GM23248 (cell line): Measurements from ENCODE around the gene ISOC2. TPM values are rescaled to one million over a fixed set of nuclear protein-coding genes. Genes with fewer than 3 reads are reported as not detected.

ENCODE experiments used
- DNase-seq: peaks from one replicate; pipeline ENCODE4 v3.0.0-alpha.2; 2015
- H2AFZ ChIP-seq: fragments of 200-600 bp; sonication (generic); 2 replicates; pipeline ENCODE4 v1.6.1; 2016; ENCODE audit warnings: antibody characterized with exemption
- H3F3A ChIP-seq: fragments of 200-600 bp; sonication (generic); 2 replicates; pipeline ENCODE4 v1.6.1; 2016; ENCODE audit warnings: mild to moderate bottlenecking, antibody characterized with exemption, mixed run types; ENCODE audit not compliant: insufficient read depth
- H3K27ac ChIP-seq: fragments of 200-600 bp; sonication (generic); 2 replicates; pipeline ENCODE4 v1.5.1; 2016; ENCODE audit warnings: mild to moderate bottlenecking
- H3K27me3 ChIP-seq: fragments of 200-600 bp; sonication (generic); replicated peaks from 2 replicates; pipeline ENCODE4 v1.6.1; 2016; ENCODE audit warnings: mild to moderate bottlenecking; ENCODE audit not compliant: insufficient read depth
- H3K36me3 ChIP-seq: fragments of 200-600 bp; sonication (generic); 2 replicates; pipeline ENCODE4 v1.6.1; 2016; ENCODE audit warnings: low read depth, mild to moderate bottlenecking
- H3K4me1 ChIP-seq: fragments of 200-600 bp; sonication (generic); 2 replicates; pipeline ENCODE4 v1.6.1; 2016; ENCODE audit warnings: mild to moderate bottlenecking; ENCODE audit not compliant: insufficient read depth
- H3K4me2 ChIP-seq: fragments of 200-600 bp; sonication (generic); one replicate; pipeline ENCODE4 v1.6.1; 2016; ENCODE audit warnings: mild to moderate bottlenecking; ENCODE audit not compliant: unreplicated experiment
- H3K4me3 ChIP-seq: fragments of 200-600 bp; sonication (generic); 2 replicates; pipeline ENCODE4 v1.5.1; 2016; ENCODE audit warnings: mild to moderate bottlenecking
- H3K79me2 ChIP-seq: fragments of 200-600 bp; sonication (generic); 2 replicates; pipeline ENCODE4 v1.6.1; 2016; ENCODE audit warnings: mild to moderate bottlenecking; ENCODE audit not compliant: insufficient read depth
- H3K9ac ChIP-seq: fragments of 200-600 bp; sonication (generic); 2 replicates; pipeline ENCODE4 v1.6.1; 2016; ENCODE audit warnings: mild to moderate bottlenecking
- H3K9me2 ChIP-seq: fragments of 200-600 bp; sonication (generic); 2 replicates; pipeline ENCODE4 v1.6.1; 2016; ENCODE audit warnings: mixed run types, mild to moderate bottlenecking, moderate library complexity; ENCODE audit not compliant: insufficient read depth
- H3K9me3 ChIP-seq: fragments of 200-600 bp; sonication (generic); one replicate; pipeline ENCODE4 v1.6.1; 2017; ENCODE audit warnings: low read depth
- H4K20me1 ChIP-seq: fragments of 200-600 bp; sonication (generic); 2 replicates; pipeline ENCODE4 v1.6.0; 2016; ENCODE audit not compliant: insufficient read depth
- EZH2 ChIP-seq: fragments of 200-600 bp; sonication (generic); IDR thresholded peaks from 2 replicates; pipeline ENCODE4 v1.6.1; 2018; ENCODE audit warnings: antibody characterized with exemption, mild to moderate bottlenecking; ENCODE audit not compliant: insufficient read depth, poor library complexity, severe bottlenecking
- EZH2phosphoT487 ChIP-seq: fragments of 200-600 bp; sonication (generic); IDR thresholded peaks from 2 replicates; pipeline ENCODE4 v1.6.1; 2018; ENCODE audit warnings: antibody characterized with exemption, moderate library complexity, mild to moderate bottlenecking, low read depth; ENCODE audit not compliant: insufficient read depth
- WGBS, 2 experiments: methylation state at CpG; one replicate each; pipeline ENCODE4 v1.1.6; 2015 to 2017; ENCODE audit warnings: low lambda C conversion rate in 2 of 2, low coverage in 1 of 2; ENCODE audit errors: missing lambda C conversion rate in 2 of 2; 5-methylcytosine and 5-hydroxymethylcytosine counted together
- in situ Hi-C: fragments of 300-500 bp; cut with MboI; formaldehyde crosslinking; loops from 2 replicates; pipeline ENCODE4 v1.15.0; 2020
- polyA plus RNA-seq: library from polyadenylated mRNA; unstranded; fragments of >200 nt; fragmentation: Nextera tagmentation; extraction: Ambion mirVana; gene quantifications from 2 replicates; pipeline ENCODE4 v1.2.1, GENCODE V29; 2016
- total RNA-seq: library from RNA; depleted of rRNA; stranded (reverse); fragments of >200 nt; shearing (Covaris generic); gene quantifications from 2 replicates; pipeline ENCODE4 v1.2.3, GENCODE V29; 2014; rRNA removed

Gene ISOC2
- total and polyA plus RNA-seq, 2 experiments from 2014 or later: 34.0 to 103 TPM

DNA sequence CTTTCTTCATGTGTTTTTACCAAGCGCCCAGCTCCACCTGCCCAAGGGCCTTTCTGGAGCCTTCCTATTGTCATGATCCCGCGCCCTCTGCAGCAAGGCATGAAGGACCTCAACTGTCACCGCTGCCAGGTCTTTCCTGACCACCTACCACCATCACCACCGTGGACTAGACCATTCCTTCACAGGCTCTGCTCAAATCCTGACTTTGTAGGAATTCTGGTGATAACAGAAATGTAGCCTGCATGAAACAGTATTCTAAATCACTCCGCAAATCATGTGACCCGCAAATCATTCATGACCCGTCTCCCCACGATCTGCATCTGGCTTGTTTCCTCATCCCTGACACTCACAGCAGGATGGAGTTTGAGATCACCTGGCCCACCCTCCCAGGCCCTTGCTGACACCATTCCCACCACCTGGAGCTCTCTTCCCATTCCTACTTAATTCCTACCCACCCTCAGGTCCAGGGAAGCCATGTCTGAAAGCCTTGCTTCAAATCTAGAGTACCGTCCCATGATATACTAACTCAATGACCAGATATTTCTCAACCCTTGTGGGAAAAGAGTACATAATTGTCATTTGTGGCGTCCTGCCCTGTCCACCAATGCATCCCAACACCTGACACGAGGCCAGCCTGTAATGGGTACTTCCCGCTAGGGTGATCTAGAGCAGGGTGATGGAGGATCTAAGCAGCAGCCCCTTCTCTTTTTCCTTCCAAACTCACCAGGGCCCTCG lies 55.2 kb downstream of the ISOC2 start:
- WGBS, 2 experiments: 71 to 72% methylated on average over 13 to 14 of the region's 14 CpGs
- Histone ChIP-seq H4K20me1 (no peaks in the 10 kb centered on the region; the same call in 1 of the 2 replicates), H3K27ac (peak overlapping the region; percentile 97), H3K4me1 (peaks cover 14% of the 10 kb centered on the region; the same call in 1 of the 2 replicates), H3K79me2 (peaks cover 56% of the 10 kb centered on the region), H2AFZ (no peak overlapping the region), H3K27me3 (no peaks in the 10 kb centered on the region), H3K4me2 (peak overlapping the region; percentile 63), H3K4me3 (peak overlapping the region; percentile 92), H3F3A (peaks cover 18% of the 10 kb centered on the region; the same call in 1 of the 2 replicates), H3K36me3 (peaks cover 8% of the 10 kb centered on the region; the same call in 1 of the 2 replicates), H3K9me2 (no peaks in the 10 kb centered on the region), H3K9me3 (no peaks in the 10 kb centered on the region), H3K9ac (peak overlapping the region; percentile 98)
- no peak for TF ChIP-seq EZH2phosphoT487
- TF ChIP-seq EZH2: no peak
- in situ Hi-C loops: no loop called here
- peak; percentile 47 for DNase-seq

DNA sequence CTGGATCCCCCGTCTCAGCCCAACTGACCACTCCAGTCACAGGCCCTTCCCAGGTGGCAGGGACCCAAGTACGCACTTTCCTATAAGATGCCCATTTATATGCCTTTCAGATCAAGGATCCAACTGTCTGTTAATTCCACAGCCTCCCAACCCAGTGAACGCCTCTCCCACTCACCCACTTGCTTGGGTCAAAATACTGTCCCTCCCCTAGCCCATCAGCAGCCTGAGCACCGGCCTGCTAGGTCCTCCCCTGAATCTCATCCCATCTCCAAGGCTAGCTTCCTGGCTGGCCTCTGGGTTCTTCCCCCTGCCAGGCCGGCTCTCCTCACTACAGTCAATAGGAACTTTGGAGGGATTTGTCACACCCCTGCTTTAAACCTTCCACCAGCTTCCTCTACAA lies 55.8 kb downstream of the ISOC2 start:
- Histone ChIP-seq H4K20me1 (no peaks in the 10 kb centered on the region; the same call in 1 of the 2 replicates), H3K36me3 (peaks cover 8% of the 10 kb centered on the region; the same call in 1 of the 2 replicates), H3K9ac (peak overlapping the region; percentile 98), H3K27ac (no peak overlapping the region), H3K4me3 (peak overlapping the region; percentile 92), H3K4me2 (peak overlapping the region; percentile 63), H2AFZ (no peak overlapping the region), H3K4me1 (peaks cover 14% of the 10 kb centered on the region; the same call in 1 of the 2 replicates), H3K9me2 (no peaks in the 10 kb centered on the region), H3F3A (peaks cover 21% of the 10 kb centered on the region), H3K27me3 (no peaks in the 10 kb centered on the region), H3K9me3 (no peaks in the 10 kb centered on the region), H3K79me2 (peaks cover 56% of the 10 kb centered on the region)
- WGBS, 2 experiments: 71 to 82% methylated on average over 5 of the region's 5 CpGs
- in situ Hi-C loops: no loop called here
- TF ChIP-seq EZH2phosphoT487 (no peak), EZH2 (no peak)
- DNase-seq: no peak

Other genes with a start within 250 kb of the ISOC2 start
- 0.63 and 2.4 TPM in 2 replicates for gene TMEM86B, start 232.9 kb downstream of the ISOC2 start, total RNA-seq
- gene TMEM86B, start 232.9 kb downstream of the ISOC2 start, polyA plus RNA-seq: 0.41 and 0.46 TPM in 2 replicates
- gene PPP6R1, start 202.6 kb downstream of the ISOC2 start, total RNA-seq: 36.2 and 36.9 TPM in 2 replicates
- gene PPP6R1, start 202.6 kb downstream of the ISOC2 start, polyA plus RNA-seq: 9.7 and 12.1 TPM in 2 replicates
- 31.9 and 42.5 TPM in 2 replicates for gene HSPBP1, start 181.5 kb downstream of the ISOC2 start, total RNA-seq
- 60.2 and 62.5 TPM in 2 replicates for gene HSPBP1, start 181.5 kb downstream of the ISOC2 start, polyA plus RNA-seq
- gene BRSK1, start 177.6 kb downstream of the ISOC2 start, total RNA-seq: 1.9 and 11.9 TPM in 2 replicates
- 0.39 and 0.55 TPM in 2 replicates for gene BRSK1, start 177.6 kb downstream of the ISOC2 start, polyA plus RNA-seq
- not detected in 2 replicates for gene TMEM150B, start 136.3 kb downstream of the ISOC2 start, total RNA-seq
- gene TMEM150B, start 136.3 kb downstream of the ISOC2 start, polyA plus RNA-seq: not detected in 2 replicates
- 8.1 and 8.6 TPM in 2 replicates for gene KMT5C, start 121.8 kb downstream of the ISOC2 start, total RNA-seq
- gene KMT5C, start 121.8 kb downstream of the ISOC2 start, polyA plus RNA-seq: 1.9 and 2.7 TPM in 2 replicates
- not detected in 2 replicates for gene COX6B2, start 106.9 kb downstream of the ISOC2 start, total RNA-seq
- gene COX6B2, start 106.9 kb downstream of the ISOC2 start, polyA plus RNA-seq: not detected in 2 replicates
- gene GARIN5B, start 98.4 kb downstream of the ISOC2 start, total RNA-seq: not detected in 2 replicates
- gene GARIN5B, start 98.4 kb downstream of the ISOC2 start, polyA plus RNA-seq: not detected in 2 replicates
- gene IL11, start 91.2 kb downstream of the ISOC2 start, total RNA-seq: 12.8 and 28.7 TPM in 2 replicates
- gene IL11, start 91.2 kb downstream of the ISOC2 start, polyA plus RNA-seq: 6.7 and 6.9 TPM in 2 replicates
- gene TMEM190, start 84.8 kb downstream of the ISOC2 start, total RNA-seq: not detected in 2 replicates
- gene TMEM190, start 84.8 kb downstream of the ISOC2 start, polyA plus RNA-seq: 0.47 TPM in 1 of 2 replicates, not detected in the other
- 0.97 and 1.8 TPM in 2 replicates for gene TMEM238, start 77.3 kb downstream of the ISOC2 start, total RNA-seq
- gene TMEM238, start 77.3 kb downstream of the ISOC2 start, polyA plus RNA-seq: not detected in 2 replicates
- gene RPL28, start 75.7 kb downstream of the ISOC2 start, total RNA-seq: 300 and 875 TPM in 2 replicates
- gene RPL28, start 75.7 kb downstream of the ISOC2 start, polyA plus RNA-seq: 530 and 536 TPM in 2 replicates
- 54.4 and 82.2 TPM in 2 replicates for gene UBE2S, start 53.9 kb downstream of the ISOC2 start, total RNA-seq
- 106 and 107 TPM in 2 replicates for gene UBE2S, start 53.9 kb downstream of the ISOC2 start, polyA plus RNA-seq
- gene SHISA7, start 18.3 kb downstream of the ISOC2 start, total RNA-seq: not detected in 2 replicates
- gene SHISA7, start 18.3 kb downstream of the ISOC2 start, polyA plus RNA-seq: not detected in 2 replicates
- not detected in 2 replicates for gene C19orf85, start 3.1 kb upstream of the ISOC2 start, total RNA-seq
- not detected in 2 replicates for gene C19orf85, start 3.1 kb upstream of the ISOC2 start, polyA plus RNA-seq
- gene ZNF628, start 15.0 kb upstream of the ISOC2 start, total RNA-seq: 1.7 and 4.3 TPM in 2 replicates
- 1.1 TPM in 2 replicates for gene ZNF628, start 15.0 kb upstream of the ISOC2 start, polyA plus RNA-seq
- gene NAT14, start 23.5 kb upstream of the ISOC2 start, total RNA-seq: 13.4 and 13.9 TPM in 2 replicates
- 11.1 and 12.0 TPM in 2 replicates for gene NAT14, start 23.5 kb upstream of the ISOC2 start, polyA plus RNA-seq
- gene SSC5D, start 26.8 kb upstream of the ISOC2 start, total RNA-seq: 12.6 and 14.4 TPM in 2 replicates
- gene SSC5D, start 26.8 kb upstream of the ISOC2 start, polyA plus RNA-seq: 9.8 and 10.0 TPM in 2 replicates
- gene SBK2, start 75.5 kb upstream of the ISOC2 start, total RNA-seq: not detected in 2 replicates
- gene SBK2, start 75.5 kb upstream of the ISOC2 start, polyA plus RNA-seq: not detected in 2 replicates
- gene SBK3, start 83.9 kb upstream of the ISOC2 start, total RNA-seq: not detected in 2 replicates
- not detected in 2 replicates for gene SBK3, start 83.9 kb upstream of the ISOC2 start, polyA plus RNA-seq
- 7.1 and 7.9 TPM in 2 replicates for gene ZNF579, start 119.2 kb upstream of the ISOC2 start, total RNA-seq
- gene ZNF579, start 119.2 kb upstream of the ISOC2 start, polyA plus RNA-seq: 1.7 and 1.8 TPM in 2 replicates
- 3.4 and 5.6 TPM in 2 replicates for gene FIZ1, start 137.9 kb upstream of the ISOC2 start, total RNA-seq
- gene FIZ1, start 137.9 kb upstream of the ISOC2 start, polyA plus RNA-seq: 2.3 TPM in 2 replicates
- gene ZNF524, start 138.6 kb upstream of the ISOC2 start, total RNA-seq: 9.9 and 17.8 TPM in 2 replicates
- gene ZNF524, start 138.6 kb upstream of the ISOC2 start, polyA plus RNA-seq: 16.2 and 18.2 TPM in 2 replicates
- 1.3 and 1.5 TPM in 2 replicates for gene ZNF865, start 144.0 kb upstream of the ISOC2 start, total RNA-seq
- 0.21 and 0.51 TPM in 2 replicates for gene ZNF865, start 144.0 kb upstream of the ISOC2 start, polyA plus RNA-seq
- gene ZNF784, start 162.9 kb upstream of the ISOC2 start, total RNA-seq: 3.0 and 4.2 TPM in 2 replicates
- gene ZNF784, start 162.9 kb upstream of the ISOC2 start, polyA plus RNA-seq: 1.2 and 1.3 TPM in 2 replicates
- gene ZNF580, start 179.4 kb upstream of the ISOC2 start, total RNA-seq: 7.0 and 11.7 TPM in 2 replicates
- 43.1 and 44.0 TPM in 2 replicates for gene ZNF580, start 179.4 kb upstream of the ISOC2 start, polyA plus RNA-seq
- 8.5 and 12.1 TPM in 2 replicates for gene ZNF581, start 182.0 kb upstream of the ISOC2 start, total RNA-seq
- 17.6 and 20.6 TPM in 2 replicates for gene ZNF581, start 182.0 kb upstream of the ISOC2 start, polyA plus RNA-seq
- 11.3 and 12.0 TPM in 2 replicates for gene CCDC106, start 186.6 kb upstream of the ISOC2 start, total RNA-seq
- 15.2 and 15.3 TPM in 2 replicates for gene CCDC106, start 186.6 kb upstream of the ISOC2 start, polyA plus RNA-seq
- gene U2AF2, start 193.4 kb upstream of the ISOC2 start, total RNA-seq: 128 and 150 TPM in 2 replicates
- 19.3 and 22.4 TPM in 2 replicates for gene U2AF2, start 193.4 kb upstream of the ISOC2 start, polyA plus RNA-seq
- 82.2 and 103 TPM in 2 replicates for gene EPN1, start 213.6 kb upstream of the ISOC2 start, total RNA-seq
- 48.8 and 53.1 TPM in 2 replicates for gene EPN1, start 213.6 kb upstream of the ISOC2 start, polyA plus RNA-seq